Ishikawa (cell line): ENCODE measurements around the gene PARP14.

Source experiments
- CEBPB ChIP-seq: IDR thresholded peaks from 2 replicates; pipeline ENCODE4 v1.6.1; 2012
- EP300 ChIP-seq: IDR thresholded peaks from 2 replicates; pipeline ENCODE4 v1.6.1; 2012; ENCODE audit warnings: borderline replicate concordance
- TCF12 ChIP-seq: IDR thresholded peaks from 2 replicates; pipeline ENCODE4 v1.6.1; 2012; ENCODE audit warnings: low read depth
- TEAD4 ChIP-seq: IDR thresholded peaks from 2 replicates; pipeline ENCODE4 v1.6.1; 2012
- TF ChIP-seq, protein P1 (sequence below): IDR thresholded peaks from 2 replicates; pipeline ENCODE4 v1.6.1; 2012

DNA sequence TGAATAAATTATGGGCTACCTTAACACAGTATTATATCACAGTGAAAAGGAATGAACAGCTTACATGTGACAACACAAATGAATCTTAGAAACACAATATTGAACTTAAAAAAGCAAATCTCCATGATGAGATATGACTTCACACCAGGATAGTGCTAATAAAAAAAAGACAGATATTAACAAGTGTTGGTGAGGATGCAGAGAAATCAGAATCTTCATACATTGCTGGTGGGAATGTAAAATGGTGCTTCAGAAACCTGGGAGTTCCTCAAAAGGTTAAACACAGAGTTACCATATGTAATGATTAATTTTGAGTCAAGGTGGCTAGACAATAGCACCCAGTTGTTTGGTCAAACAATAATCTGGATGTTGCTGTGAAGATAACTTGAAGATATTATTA lies 61.6 kb downstream of the PARP14 start:
- TF ChIP-seq, protein P1, sequence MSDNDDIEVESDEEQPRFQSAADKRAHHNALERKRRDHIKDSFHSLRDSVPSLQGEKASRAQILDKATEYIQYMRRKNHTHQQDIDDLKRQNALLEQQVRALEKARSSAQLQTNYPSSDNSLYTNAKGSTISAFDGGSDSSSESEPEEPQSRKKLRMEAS, result no peak
- TF ChIP-seq EP300 (no peak), TEAD4 (no peak), CEBPB (no peak), TCF12 (no peak)
